ENCODE data around the gene HES7.

HES7 gene

GRCh38 chr17:8150194-8151119 lies 26.6 kb upstream of the HES7 start:
- TF ChIP-seq ZFX (IDR thresholded peaks at IDR 0.05; ENCODE audit: borderline replicate concordance) (no peak), CTCF (IDR thresholded peaks at IDR 0.05) (no peak)
- no peak overlapping the region for H3K27ac ChIP-seq

- TF ChIP-seq ZFX (IDR thresholded peaks at IDR 0.05; ENCODE audit: borderline replicate concordance) (no peak), CTCF (IDR thresholded peaks at IDR 0.05) (no peak)
- H3K27ac ChIP-seq = no peak overlapping the region
Observed at GRCh38 chr17:8149419-8150193, 25.7 kb upstream of the HES7 start.

- TF ChIP-seq ZFX (IDR thresholded peaks at IDR 0.05; ENCODE audit: borderline replicate concordance) = no peak
- no peak for TF ChIP-seq CTCF (IDR thresholded peaks at IDR 0.05)
- H3K27ac ChIP-seq = no peak overlapping the region
Observed at GRCh38 chr17:8148560-8148959, 24.7 kb upstream of the HES7 start.

- TF ChIP-seq CTCF (IDR thresholded peaks at IDR 0.05) (no peak), ZFX (IDR thresholded peaks at IDR 0.05; ENCODE audit: borderline replicate concordance) (no peak)
- H3K27ac ChIP-seq = no peak overlapping the region
Observed at GRCh38 chr17:8147805-8148404, 24.0 kb upstream of the HES7 start.

GRCh38 chr17:8147141-8147804 lies 23.4 kb upstream of the HES7 start:
- no peak overlapping the region for H3K27ac ChIP-seq
- TF ChIP-seq ZFX (IDR thresholded peaks at IDR 0.05; ENCODE audit: borderline replicate concordance) = no peak
- no peak for TF ChIP-seq CTCF (IDR thresholded peaks at IDR 0.05)

GRCh38 chr17:8146381-8147140 lies 22.7 kb upstream of the HES7 start:
- TF ChIP-seq CTCF (IDR thresholded peaks at IDR 0.05) (no peak), ZFX (IDR thresholded peaks at IDR 0.05; ENCODE audit: borderline replicate concordance) (no peak)
- H3K27ac ChIP-seq = no peak overlapping the region

Measured in 22Rv1 (cell line).